Measurements from ENCODE around the gene ARL11.

DNA sequence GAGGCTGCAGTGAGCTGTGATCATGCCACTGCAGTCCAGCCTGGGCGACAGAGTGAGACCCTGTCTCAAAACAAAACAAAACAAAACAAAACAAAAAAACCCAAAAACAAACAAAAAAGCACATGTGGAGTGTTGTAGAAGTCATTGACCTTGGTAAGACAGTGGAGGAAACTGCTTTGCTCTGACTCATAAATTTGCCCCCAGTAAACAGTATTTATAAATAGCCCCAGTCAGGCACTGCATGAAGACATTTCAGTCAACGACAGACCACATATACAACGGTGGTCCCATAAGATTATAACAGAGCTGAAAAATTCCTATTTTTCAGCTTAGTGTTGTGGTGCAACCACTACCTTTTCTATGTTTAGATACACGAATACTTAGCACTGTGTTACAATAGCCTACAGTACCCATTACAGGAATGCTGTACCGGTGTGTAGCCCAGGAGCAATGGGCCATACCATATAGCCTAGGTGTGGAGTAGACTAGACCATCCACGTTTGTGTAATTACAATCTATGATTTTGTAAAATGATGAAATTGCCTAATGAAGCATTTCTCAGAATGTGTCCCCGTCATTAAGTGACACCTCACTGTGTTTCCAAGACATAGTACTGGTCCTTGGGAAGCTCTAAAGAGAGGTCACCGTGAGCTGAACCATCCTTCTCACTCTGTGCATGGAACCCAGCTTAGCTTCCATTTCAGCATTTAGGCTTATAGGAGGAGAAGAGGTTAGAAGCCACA, 1.1 kb downstream of the ARL11 start:
- TF ChIP-seq GATA2 (IDR thresholded peaks at IDR 0.05; ENCODE audit: low read depth, low read length) (no peak), GATA3 (IDR thresholded peaks at IDR 0.05; ENCODE audit: low read depth, low read length) (no peak)
